Endothelial cell of umbilical vein (primary cell): Measurements from ENCODE around the gene UBE2E2. TPM values are rescaled to one million over a fixed set of nuclear protein-coding genes. Genes with fewer than 3 reads are reported as not detected.

ENCODE experiments used
- BruUV-seq: library from RNA; stranded (reverse); fragments of 400-500 nt; replicated peaks from 2 replicates; lab custom pipeline; 2021; lab: Mats Ljungman, UMichigan
- CTCF ChIA-PET: fragments of 300-600, 350-600 bp; sonication (Branson Sonifier 250); formaldehyde crosslinking; loops from one replicate; lab custom pipeline; 2021; ENCODE audit warnings: antibody characterized with exemption, inconsistent platforms; lab: Charles Lee
- POLR2A ChIA-PET: fragments of 300-600, 350-600 bp; sonication (Branson Sonifier 250); formaldehyde crosslinking; loops from one replicate; lab custom pipeline; 2021; ENCODE audit warnings: antibody characterized with exemption, inconsistent platforms; lab: Charles Lee
- DNase-seq: peaks from one replicate; pipeline ENCODE4 v3.0.0-alpha.2; 2011; ENCODE audit warnings: low read depth, low spot score
- FAIRE-seq: peaks from 2 replicates; lab custom pipeline; 2011; peaks lifted over from hg19 to GRCh38; lab: Jason Lieb, UNC
- H2AFZ ChIP-seq: 2 replicates; pipeline ENCODE4 v1.6.0; 2012; ENCODE audit warnings: low read depth, low read length, control low read depth, inconsistent platforms
- H3K27ac ChIP-seq: 2 replicates; pipeline ENCODE4 v1.5.1; 2011; ENCODE audit warnings: low read depth, mild to moderate bottlenecking, control low read depth, low read length, moderate library complexity; ENCODE audit not compliant: insufficient read depth
- H3K27me3 ChIP-seq, 2 experiments: 2 replicates each; pipeline versions ENCODE4 v1.6.0 to v1.6.1; 2011; ENCODE audit warnings: low read length in 2 of 2, mixed read lengths in 1 of 2; ENCODE audit not compliant: control insufficient read depth in 2 of 2, insufficient read depth in 2 of 2
- H3K36me3 ChIP-seq, 2 experiments: 2 replicates in 1 of 2; 3 replicates in 1 of 2; pipeline ENCODE4 v1.5.1; 2011; ENCODE audit warnings: low read length in 2 of 2, mild to moderate bottlenecking in 1 of 2, moderate library complexity in 1 of 2; ENCODE audit not compliant: control insufficient read depth in 2 of 2, insufficient read depth in 2 of 2; ENCODE audit errors: extremely low read depth in 1 of 2
- H3K4me1 ChIP-seq: 3 replicates; pipeline ENCODE4 v1.5.1; 2011; ENCODE audit warnings: mild to moderate bottlenecking, low read length; ENCODE audit not compliant: control insufficient read depth, insufficient read depth; ENCODE audit errors: extremely low read depth
- H3K4me2 ChIP-seq: 2 replicates; pipeline ENCODE4 v1.6.1; 2011; ENCODE audit warnings: low read length, control low read depth, mixed read lengths; ENCODE audit not compliant: insufficient read depth
- H3K4me3 ChIP-seq, 3 experiments: fragments of 200-600 bp in 1 of 3; sonication (generic), shearing (Covaris generic) in 1 of 3; replicated peaks in 1 of 3; 2 replicates each; pipeline ENCODE4 v1.5.1; 2011 to 2016; ENCODE audit warnings: control low read depth in 3 of 3, low read length in 3 of 3, mild to moderate bottlenecking in 2 of 3, inconsistent platforms in 1 of 3, low read depth in 1 of 3, moderate library complexity in 1 of 3; ENCODE audit not compliant: insufficient read depth in 1 of 3
- H3K79me2 ChIP-seq: 2 replicates; pipeline ENCODE4 v1.6.0; 2012; ENCODE audit warnings: low read length, inconsistent platforms; ENCODE audit not compliant: control insufficient read depth, insufficient read depth
- H3K9ac ChIP-seq: replicated peaks from 2 replicates; pipeline ENCODE3; 2011; ENCODE audit warnings: low read length, control low read depth; ENCODE audit not compliant: insufficient read depth; ENCODE audit errors: extremely low read depth
- H3K9me1 ChIP-seq: replicated peaks from 3 replicates; pipeline ENCODE4 v1.6.0; 2011; ENCODE audit warnings: mild to moderate bottlenecking, low read length; ENCODE audit not compliant: control insufficient read depth, insufficient read depth; ENCODE audit errors: extremely low read depth
- H3K9me3 ChIP-seq: replicated peaks from 2 replicates; pipeline ENCODE4 v1.5.1; 2012; ENCODE audit warnings: low read length, inconsistent platforms; ENCODE audit not compliant: control insufficient read depth, insufficient read depth
- H4K20me1 ChIP-seq: replicated peaks from 2 replicates; pipeline ENCODE3; 2011; ENCODE audit warnings: mild to moderate bottlenecking, low read length; ENCODE audit not compliant: control insufficient read depth, insufficient read depth; ENCODE audit errors: extremely low read depth
- CTCF ChIP-seq, 2 donors: IDR thresholded peaks; 1 replicate in 1 of 2; 2 replicates in 1 of 2; pipeline ENCODE4 v1.5.1; 2011; ENCODE audit warnings: low read length in 2 of 2, mild to moderate bottlenecking in 2 of 2, moderate library complexity in 2 of 2, control low read depth in 1 of 2, inconsistent platforms in 1 of 2, low read depth in 1 of 2; ENCODE audit not compliant: insufficient read depth in 1 of 2; ENCODE audit errors: extremely low read depth in 1 of 2
- EZH2 ChIP-seq: IDR thresholded peaks from 2 replicates; pipeline ENCODE4 v1.6.1; 2012; ENCODE audit warnings: borderline replicate concordance, low read depth, mild to moderate bottlenecking, moderate library complexity, low read length, inconsistent platforms; ENCODE audit not compliant: severe bottlenecking
- FOS ChIP-seq: IDR thresholded peaks from 2 replicates; pipeline ENCODE4 v1.6.1; 2011; ENCODE audit warnings: mild to moderate bottlenecking, low read length, moderate library complexity, borderline replicate concordance; ENCODE audit not compliant: insufficient read depth
- GATA2 ChIP-seq: IDR thresholded peaks from 2 replicates; pipeline ENCODE4 v1.7.0; 2011; ENCODE audit warnings: low read depth, mild to moderate bottlenecking, moderate library complexity, mixed read lengths, low read length; ENCODE audit not compliant: insufficient read length, insufficient read depth
- JUN ChIP-seq: IDR thresholded peaks from 2 replicates; pipeline ENCODE4 v1.6.1; 2011; ENCODE audit warnings: borderline replicate concordance, low read depth; ENCODE audit not compliant: insufficient read length, insufficient read depth
- MAX ChIP-seq: IDR thresholded peaks from 2 replicates; pipeline ENCODE4 v1.6.1; 2011; ENCODE audit not compliant: insufficient read depth, insufficient read length
- dilution Hi-C: fragments of 300-500 bp; cut with MboI; formaldehyde crosslinking; loops from one replicate; pipeline ENCODE4 v1.15.0; 2019; ENCODE audit warnings: low sequenced_read_pairs; ENCODE audit not compliant: extremely low pct_ligation_motif_present
- intact Hi-C: fragments of 100-400 bp; cut with micrococcal nuclease; formaldehyde crosslinking; loops from one replicate; pipeline ENCODE4 v1.10.0; 2022
- polyA plus RNA-seq, 4 experiments: library from polyadenylated mRNA; depleted of rRNA in 3 of 4; stranded (reverse) in 3 of 4; unstranded in 1 of 4; fragments of >200 nt; gene quantifications; 2 replicates each; pipeline versions ENCODE4 v1.2.1 to v1.2.3, GENCODE V29; 2011 to 2012; ENCODE audit warnings: missing spikeins in 1 of 4
- total RNA-seq: library from RNA; stranded (reverse); gene quantifications from 2 replicates; pipeline ENCODE4 v1.2.3, GENCODE V29; 2021

Gene UBE2E2
- total and polyA plus RNA-seq, 2 donors (not counting 3 experiments of a cell fraction or from before 2014, with no cell fraction given) = 37.0 to 45.4 TPM

- intact Hi-C loops = no loop called here
These were observed 399.8 kb downstream of the UBE2E2 start for GRCh38 chr3:23602971-23603370.

More at GRCh38 chr3:23602971-23603370, 399.8 kb downstream of the UBE2E2 start:
- H3K36me3 ChIP-seq = no peaks in the 10 kb centered on the region
- CTCF ChIA-PET = no interaction called here
- H3K4me3 ChIP-seq = no peak overlapping the region
- FAIRE-seq (no peak), DNase-seq (no peak)
- H3K4me2 ChIP-seq = no peak overlapping the region
- H3K9me3 ChIP-seq = no peaks in the 10 kb centered on the region
- dilution Hi-C loops = no loop called here
- no peaks in the 10 kb centered on the region for H3K79me2 ChIP-seq
- TF ChIP-seq MAX = no peak
- no peak for TF ChIP-seq EZH2
- TF ChIP-seq JUN = no peak
- TF ChIP-seq GATA2 = no peak
- no peak for TF ChIP-seq CTCF (IDR thresholded peaks at IDR 0.05; ENCODE audit: extremely low read depth in 1 of 2, insufficient read depth in 1 of 2, low read depth in 1 of 2, low read length in 2 of 2)
- TF ChIP-seq FOS = no peak
- no peak overlapping the region for H3K27ac ChIP-seq
- H3K9ac ChIP-seq = no peak overlapping the region
- H3K27me3 ChIP-seq = no peaks in the 10 kb centered on the region
- no peaks in the 10 kb centered on the region for H4K20me1 ChIP-seq
- POLR2A ChIA-PET = no interaction called here
- H2AFZ ChIP-seq = no peak overlapping the region
- H3K9me1 ChIP-seq = no peaks in the 10 kb centered on the region
- H3K4me1 ChIP-seq = no peaks in the 10 kb centered on the region
- no TSS peak for BruUV-seq
